ENCODE measurements around the gene SAMSN1.

Gene SAMSN1

DNA sequence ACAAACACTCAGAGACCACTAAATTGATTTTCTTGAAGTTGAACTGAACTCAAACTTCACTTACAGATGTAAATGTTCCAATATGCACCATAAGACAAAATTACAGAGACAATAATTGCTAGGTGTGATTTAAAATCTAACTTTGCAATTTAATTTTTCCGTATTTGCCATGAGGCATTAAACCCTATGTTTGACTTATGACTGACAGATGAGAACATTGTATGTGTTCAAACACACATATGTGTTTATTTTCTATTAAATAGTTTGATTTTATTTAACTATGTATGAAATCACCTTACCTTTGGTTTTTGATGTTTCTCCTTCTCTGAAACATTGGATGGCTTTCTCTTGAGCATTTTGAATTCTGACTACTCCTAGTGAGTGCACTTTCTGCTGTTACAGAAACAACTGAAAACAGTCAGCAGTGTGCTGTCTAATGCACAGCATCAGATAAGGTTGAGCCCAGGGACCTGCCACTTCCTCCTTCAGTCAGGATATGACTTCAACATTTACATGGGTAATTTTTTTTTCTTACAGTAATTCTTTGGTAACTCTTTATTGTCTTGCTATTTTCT lies at the start of gene SAMSN1:
SAMSN1 (minus strand) TSS at position 410 of the 575 bp plus-strand sequence; CDS start at position 356, 54 bp downstream.
- peak; percentile 91 for DNase-seq

DNA sequence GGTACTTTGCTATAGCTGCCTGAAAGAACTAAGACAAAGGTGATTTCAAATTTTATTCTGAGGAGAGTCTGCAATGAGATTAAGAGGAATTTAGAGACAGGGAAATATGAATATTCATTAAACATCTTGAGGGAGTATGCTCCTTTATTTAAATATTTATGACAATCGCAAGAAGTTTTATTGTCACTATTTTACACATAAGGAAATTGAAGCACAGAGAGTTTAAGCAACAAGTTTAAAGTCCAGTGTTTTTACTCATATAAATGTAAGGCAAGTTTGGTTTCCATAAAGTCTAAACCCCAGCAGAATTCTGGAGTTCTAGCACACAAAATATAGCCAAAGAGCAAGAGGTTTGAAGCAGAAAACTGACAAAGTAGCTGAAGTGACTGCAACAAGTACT lies 49.3 kb upstream of the SAMSN1 start:
- DNase-seq, result no peak

GRCh38 chr21:14594967-14595366 lies 48.9 kb upstream of the SAMSN1 start:
- no peak for DNase-seq

- DNase-seq, result no peak
Observed at GRCh38 chr21:14593230-14593629, 47.1 kb upstream of the SAMSN1 start.

- DNase-seq, result no peak
Observed at GRCh38 chr21:14592296-14593000, 46.3 kb upstream of the SAMSN1 start.

- peak; percentile 29 for DNase-seq
Observed at GRCh38 chr21:14591882-14592281, 45.8 kb upstream of the SAMSN1 start.

GRCh38 chr21:14591377-14591776 lies 45.3 kb upstream of the SAMSN1 start:
- DNase-seq, result no peak

- no peak for DNase-seq
Observed at GRCh38 chr21:14589855-14590563, 43.9 kb upstream of the SAMSN1 start.

DNA sequence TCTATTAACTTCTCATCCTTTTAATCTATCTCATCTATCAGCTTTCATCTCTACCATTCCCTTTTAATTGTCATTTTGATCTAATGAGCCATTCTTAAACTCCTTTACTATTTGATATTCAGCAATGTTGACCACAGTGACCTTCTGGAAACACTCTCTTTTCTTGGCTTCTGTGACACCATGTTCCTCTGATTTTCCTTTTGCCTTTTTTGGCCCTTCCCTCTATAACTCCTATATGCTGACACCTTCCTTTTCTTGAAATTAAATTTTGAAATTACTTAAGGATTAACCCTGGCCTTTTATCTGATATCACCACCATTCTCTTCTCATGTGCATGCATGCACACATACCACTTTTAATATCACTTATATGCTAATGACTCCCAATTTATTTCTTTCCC lies 41.2 kb upstream of the SAMSN1 start:
- no peak for DNase-seq

DNA sequence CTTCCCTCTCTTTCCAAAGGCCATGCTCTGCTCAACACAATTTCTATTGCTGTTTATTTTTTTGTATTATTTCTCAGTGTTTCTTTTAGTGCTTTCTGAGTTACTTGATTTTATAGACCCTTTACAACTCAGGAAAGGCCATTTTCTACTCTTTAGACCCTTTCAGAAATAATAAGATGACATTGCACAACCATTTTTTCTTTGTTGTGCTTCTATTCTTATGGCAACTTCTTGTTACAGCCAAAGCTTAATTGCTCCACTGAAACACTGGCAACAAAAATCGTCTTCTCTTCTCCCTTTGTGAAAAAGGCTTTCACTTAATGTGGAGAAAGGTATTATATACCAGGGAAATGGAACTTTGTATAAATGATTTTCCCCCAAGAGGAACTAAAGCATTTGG lies 39.0 kb upstream of the SAMSN1 start:
- DNase-seq, result no peak

DNA sequence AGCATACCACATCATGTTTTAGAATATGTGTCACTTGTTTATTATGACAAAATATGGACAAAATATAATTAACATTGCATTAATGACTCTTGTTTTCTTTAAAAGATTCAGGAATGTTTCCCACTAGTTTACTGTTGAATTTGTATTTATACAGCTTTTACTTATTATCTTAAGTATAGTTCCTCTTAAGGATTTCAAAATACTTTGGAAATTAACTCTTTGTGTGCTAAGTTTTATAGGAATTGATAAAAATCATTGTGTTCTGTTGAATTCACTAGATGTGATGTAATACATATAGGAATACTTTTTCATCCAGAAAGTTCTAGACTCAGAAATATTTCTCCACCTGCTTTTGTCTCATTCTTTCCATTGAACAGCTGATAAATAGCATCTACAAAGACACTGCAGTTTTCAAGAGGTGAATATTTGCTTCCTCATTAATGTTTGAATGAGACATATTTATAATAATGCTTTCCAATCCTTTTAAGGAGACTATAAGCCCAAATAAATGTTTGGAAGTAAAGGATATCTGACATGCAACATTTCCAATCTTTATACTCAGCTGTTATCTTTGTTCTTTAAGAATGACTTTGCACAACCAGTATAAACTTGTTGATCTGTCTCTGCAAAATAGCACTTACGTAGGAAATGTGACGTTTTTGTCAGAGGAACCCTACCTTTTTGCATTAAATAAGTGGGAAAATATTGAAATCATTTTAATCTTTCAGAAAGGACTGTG lies 38.4 kb upstream of the SAMSN1 start:
- peak; percentile 57 for DNase-seq

- peak; percentile 50 for DNase-seq
Observed at GRCh38 chr21:14583629-14584255, 37.6 kb upstream of the SAMSN1 start.

DNA sequence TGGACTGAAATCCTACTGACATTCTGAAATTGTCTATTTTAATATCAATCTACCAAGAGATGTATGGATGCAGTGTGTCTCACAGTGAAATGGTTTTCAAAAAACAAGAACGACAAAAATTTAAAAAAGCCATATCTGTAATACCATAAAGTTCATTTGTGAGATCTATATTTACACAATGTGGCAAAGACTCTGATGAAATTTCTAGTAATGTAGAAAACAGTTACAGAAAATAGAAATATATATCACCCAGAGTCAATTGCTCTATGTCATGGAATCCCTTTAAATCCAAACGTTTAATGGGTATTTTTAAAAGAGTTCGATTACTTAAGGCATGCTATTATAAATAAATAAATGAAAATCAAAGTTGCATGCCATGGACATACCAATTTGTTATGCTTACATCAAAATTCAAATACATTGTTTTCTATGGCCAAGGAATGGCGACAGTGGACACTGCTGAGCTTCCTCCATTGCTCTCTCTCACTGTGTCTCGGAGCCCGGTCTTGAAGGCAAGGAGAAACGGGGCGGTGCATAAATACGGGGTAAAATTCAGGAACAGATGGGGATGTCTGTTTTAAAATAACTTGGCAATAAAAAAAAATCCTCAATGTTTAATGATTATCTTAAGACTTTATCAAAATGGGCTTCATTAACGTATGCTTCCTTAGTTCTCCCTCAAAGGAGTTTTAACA lies 37.0 kb upstream of the SAMSN1 start:
- no peak for DNase-seq

DNA sequence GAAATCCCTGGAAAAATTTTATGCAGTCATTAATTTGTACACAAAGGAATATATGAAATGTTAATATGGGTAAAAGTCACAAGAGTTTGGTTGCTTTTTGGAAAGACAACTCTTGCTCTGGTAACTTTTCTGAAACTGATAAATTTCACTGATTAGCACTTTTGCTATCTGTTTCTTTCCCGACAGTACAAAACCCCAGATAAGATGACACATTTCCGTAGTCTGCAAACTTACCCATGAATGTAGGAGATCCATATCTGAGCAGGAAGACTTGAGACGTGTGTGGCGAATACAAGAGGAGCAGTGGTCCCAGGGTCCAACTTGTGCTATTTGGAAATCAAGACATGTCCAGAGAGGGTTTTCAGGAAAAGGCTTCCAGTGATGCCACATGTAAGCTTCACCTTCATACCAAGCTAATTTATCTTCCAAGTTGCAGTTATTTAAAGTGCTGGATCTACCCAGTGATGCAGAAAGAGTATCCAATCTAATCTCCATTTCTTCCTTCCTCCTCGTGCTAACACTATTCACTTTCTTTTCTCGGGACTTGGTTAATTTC lies 35.9 kb upstream of the SAMSN1 start:
- peak; percentile 46 for DNase-seq

DNA sequence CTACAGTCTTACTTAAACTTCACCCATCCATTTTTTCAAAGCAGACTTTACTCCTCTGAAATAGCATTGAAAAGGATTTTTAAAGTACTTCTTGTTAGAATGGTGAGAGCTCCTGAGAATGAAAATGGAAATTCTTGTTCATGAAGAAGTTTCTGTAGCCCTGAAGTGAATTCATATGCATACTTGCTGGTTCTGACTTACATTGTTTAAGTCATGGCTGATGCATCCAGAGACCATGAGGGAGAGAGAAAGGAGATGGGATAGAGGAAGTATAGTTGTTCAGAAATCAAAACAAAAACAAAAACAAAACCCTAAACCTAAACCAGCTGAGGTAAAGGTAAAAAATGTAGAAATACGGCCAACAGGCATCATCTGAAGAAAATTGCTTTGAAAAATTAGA lies 27.1 kb upstream of the SAMSN1 start:
- no peak for DNase-seq

DNA sequence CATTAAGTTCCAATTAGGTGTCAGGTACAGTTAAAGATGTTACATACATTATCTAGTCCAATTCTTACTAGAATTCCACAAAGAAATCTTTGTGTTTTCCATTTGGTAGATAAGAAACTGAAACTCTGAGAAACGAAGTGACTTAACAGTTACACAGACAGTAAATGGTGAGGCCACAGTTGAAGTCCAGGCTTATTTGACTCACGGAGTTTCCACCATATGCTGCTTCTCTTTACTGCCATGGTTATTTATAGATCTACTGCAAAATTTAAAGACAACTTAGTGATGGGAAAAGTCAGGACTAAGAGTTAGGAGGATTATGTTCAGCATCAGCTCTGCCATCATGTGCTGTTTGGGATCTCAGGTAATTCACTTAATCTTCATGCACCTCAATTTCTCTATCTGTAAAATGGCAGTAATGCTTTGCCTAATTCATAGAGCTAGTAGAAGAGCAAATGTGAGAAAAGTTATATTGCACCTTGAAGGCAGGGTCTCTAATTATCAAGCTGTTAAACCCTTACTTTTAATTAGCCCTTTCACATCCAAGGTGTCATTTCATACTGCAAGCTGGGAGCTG lies 26.2 kb upstream of the SAMSN1 start:
- DNase-seq, result no peak

GRCh38 chr21:14569868-14570267 lies 23.8 kb upstream of the SAMSN1 start:
- DNase-seq, result no peak

DNA sequence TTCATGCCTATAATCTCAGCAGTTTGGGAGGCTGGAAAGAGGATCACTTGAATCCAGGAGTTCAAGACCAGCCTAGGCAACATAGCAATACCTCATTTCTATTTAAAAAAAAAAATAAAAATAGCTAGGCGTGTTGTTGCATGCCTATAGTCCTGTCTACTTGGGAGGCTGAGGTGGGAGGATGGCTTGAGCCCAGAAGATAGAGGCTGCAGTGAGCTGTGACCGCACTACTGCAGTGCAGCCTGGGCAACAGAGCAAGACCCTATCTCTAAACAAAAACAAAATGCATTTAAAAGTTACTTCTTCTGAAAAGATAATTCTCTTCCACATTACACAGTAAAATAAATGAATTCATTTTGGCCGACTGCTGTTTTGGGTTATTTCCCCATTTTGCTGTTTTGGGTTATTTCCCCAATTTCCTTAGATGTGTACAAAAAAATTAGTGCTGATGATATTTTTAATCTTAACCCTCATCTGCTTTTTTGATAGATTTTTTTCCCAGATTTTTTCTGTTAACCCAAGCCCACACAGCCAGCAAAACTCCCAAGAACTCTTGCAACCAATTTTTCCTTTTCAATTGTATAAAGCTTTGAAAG lies 23.0 kb upstream of the SAMSN1 start:
- DNase-seq, result no peak

DNA sequence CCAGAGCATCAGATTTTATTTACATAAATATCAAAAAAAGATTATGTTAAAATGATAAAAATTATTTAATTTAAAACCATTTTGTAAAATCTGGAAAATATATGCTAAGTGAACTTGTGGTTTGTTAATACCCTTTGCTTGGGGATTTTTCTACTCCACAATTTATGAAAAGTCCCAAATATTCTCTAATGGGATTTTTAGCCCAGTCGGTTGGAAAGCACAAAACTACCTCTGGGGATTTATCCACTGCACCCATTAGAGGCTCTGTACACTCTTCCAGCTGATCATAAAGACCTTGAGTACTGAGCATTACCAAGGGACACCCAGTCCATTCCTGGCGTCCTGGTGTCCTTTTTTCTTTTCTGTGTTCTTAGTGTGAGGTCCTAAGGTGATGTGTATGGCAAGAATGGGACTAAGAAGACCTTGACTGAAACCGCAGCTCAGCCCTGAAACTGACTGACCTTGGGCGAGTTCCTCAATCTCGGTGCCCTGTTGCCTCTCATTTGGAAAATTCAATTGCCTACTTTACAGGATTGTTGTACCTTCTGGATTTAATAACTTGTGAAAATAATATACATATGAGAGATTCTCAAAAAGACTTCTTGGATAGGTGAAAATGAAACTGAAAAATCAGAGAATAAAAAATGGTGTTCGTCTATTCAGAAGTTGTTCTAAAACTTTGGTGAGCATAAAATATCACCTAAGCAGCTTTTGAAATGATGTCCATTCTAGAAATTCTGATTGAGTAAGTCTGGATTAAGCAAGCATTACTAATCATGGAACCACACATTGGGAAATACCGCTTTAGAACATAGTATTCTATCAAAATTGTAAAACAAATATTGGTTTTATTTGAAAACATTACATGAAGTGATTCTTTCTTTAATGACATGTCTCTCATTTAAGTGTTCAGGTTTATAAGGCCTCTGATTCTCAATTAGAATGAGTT lies 21.5 kb upstream of the SAMSN1 start:
- DNase-seq, result no peak

GRCh38 chr21:14566894-14567293 lies 20.8 kb upstream of the SAMSN1 start:
- DNase-seq, result no peak

Data from hematopoietic multipotent progenitor cell treated with erythropoietin and hydrocortisone succinate and interleukin-3 and kit ligand, for 8 days (in vitro differentiated cells).